ENCODE results near the gene COBLL1.
"Not testable (repeated sequence)": the region's sequence is repeated elsewhere in the genome, so short reads cannot be mapped to it uniquely, and the experiment has no call there.

Gene COBLL1

DNA sequence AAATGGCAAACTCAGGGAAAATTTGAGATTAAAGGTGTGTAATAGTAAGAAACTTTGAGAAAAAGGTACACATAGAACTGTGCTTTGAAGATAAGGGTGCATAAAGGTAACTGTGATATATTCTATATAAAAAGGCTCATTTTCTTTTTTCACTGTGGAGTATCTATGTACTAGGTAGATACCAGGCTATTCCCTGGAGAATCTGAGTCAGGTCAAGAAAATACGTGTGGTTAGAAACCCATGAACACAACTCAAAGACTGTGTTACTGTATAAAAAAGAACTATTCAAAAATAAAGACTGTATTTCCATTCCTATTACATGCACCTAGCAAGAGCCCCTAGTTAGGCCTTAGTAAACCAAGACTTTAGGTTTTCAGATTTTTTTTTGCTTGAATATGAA, 120.2 kb downstream of the COBLL1 start:
- no peak for DNase-seq (ENCODE audit: extremely low read depth in 1 of 2, low read depth in 1 of 2)

DNA sequence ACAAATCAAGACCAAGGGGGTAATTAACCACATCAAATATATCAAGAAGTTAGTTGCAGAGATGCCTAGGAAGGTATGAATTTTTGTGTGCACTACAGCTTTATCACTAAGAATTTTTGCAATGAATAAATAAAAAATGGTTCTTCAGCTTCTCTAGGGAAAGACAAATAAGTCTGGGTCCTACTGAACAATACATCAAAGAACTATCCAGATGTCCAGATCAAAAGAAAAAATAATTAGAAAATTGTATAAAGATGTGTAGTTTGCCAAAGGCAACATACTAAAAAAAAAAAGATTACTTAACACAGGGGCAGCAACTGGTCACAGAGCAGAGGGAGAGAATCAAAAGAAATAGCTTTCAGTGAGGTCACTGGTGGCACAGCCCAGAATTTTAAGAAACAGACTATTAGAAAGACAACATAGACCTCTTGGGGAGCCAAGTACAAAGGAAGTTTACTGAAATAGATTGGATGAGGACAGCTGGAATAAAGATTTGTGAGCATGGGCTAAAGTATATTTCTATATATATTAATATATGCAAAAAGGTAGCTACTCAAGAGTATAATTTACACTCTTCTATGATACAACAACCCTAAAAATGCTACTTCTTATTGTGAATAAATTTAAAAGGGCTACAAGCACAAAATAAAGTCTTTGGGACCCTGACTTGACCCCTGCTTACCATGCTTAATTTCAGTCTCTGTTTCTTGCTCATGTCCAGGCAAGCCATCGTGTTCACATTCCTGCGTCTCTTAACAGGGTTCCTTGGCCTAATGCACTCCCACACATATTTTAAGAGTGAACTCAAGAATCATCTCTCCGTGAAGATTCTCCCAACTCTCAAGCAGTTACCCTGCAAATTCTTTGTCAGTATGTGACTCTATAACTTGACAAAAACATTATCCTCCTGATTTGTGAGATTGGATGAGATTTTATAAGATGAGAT, 121.4 kb downstream of the COBLL1 start:
- no peak for DNase-seq (ENCODE audit: extremely low read depth in 1 of 2, low read depth in 1 of 2)

DNA sequence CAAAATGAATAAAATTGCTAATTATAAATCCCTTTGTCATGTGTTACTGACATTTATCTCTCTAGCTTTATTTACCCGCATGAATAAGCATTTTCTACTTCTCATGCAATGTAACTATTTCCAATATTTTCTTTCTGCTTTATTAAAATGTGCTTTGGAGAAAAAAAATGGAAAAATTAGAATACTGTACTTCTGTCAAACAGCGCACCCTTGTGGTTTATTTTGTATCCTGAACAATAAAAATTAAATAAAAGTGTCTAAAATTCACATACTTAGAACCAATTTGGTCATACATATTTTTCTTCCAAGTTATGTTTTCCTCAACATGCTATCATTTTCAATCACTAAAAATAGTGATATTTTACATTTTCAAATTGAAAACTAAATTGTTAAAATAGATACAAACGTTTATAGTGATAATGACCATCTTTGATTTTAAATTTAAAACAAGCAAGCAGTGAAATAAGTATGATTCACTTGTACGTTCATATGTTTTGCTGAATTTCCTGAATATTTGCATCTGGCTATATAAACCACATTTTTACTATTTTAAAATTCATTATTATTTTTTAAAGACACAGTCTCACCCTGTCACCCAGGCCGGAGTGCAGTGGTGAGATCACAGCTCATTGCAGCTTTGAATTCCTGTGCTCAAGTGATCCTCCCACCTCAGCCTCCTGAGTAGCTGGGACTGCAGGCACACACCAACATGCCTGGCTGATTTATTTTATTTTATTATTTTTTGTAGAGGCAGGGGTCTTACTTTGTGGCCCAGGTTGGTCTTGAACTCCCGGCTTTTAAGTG, 124.4 kb downstream of the COBLL1 start:
- no peak for DNase-seq (ENCODE audit: extremely low read depth in 1 of 2, low read depth in 1 of 2)

DNA sequence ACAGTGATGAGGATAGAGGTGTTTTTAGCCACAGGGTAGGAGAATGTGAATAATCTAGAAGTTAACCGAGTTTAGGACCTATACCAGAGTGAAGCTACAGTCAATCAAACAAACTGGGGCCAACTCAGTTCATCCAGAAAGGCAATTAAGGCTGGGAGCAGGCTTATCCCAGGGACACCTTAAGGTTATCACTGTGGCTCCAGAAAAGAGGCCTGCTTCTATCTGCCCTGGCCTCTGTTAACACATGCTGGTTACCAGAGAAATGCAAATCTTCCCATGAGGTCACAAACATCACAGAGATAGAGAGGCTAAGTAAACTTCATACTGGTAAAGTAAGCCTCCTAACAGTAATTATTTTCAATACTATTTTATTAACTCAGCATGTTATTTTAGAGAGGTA, 127.2 kb downstream of the COBLL1 start:
- no peak for DNase-seq (ENCODE audit: extremely low read depth in 1 of 2, low read depth in 1 of 2)

DNA sequence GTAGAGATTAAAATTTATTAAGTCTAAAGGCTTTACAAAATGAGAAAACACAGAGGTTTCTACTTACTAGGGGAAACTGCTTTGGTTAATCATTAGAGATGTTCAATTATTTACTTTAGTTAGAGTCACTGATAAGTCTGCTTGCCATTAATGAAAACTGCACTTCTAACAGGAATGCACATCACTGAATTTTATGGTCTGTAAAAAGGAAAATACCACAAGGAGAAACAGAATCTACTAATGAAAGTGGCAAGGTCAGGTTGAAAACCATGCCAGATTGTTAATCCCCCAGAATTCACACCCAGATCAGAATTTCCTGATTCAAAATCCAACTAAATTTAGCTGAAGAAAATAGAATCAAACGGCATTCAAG, 129.9 kb downstream of the COBLL1 start:
- DNase-seq (ENCODE audit: extremely low read depth in 1 of 2, low read depth in 1 of 2) = no peak

DNA sequence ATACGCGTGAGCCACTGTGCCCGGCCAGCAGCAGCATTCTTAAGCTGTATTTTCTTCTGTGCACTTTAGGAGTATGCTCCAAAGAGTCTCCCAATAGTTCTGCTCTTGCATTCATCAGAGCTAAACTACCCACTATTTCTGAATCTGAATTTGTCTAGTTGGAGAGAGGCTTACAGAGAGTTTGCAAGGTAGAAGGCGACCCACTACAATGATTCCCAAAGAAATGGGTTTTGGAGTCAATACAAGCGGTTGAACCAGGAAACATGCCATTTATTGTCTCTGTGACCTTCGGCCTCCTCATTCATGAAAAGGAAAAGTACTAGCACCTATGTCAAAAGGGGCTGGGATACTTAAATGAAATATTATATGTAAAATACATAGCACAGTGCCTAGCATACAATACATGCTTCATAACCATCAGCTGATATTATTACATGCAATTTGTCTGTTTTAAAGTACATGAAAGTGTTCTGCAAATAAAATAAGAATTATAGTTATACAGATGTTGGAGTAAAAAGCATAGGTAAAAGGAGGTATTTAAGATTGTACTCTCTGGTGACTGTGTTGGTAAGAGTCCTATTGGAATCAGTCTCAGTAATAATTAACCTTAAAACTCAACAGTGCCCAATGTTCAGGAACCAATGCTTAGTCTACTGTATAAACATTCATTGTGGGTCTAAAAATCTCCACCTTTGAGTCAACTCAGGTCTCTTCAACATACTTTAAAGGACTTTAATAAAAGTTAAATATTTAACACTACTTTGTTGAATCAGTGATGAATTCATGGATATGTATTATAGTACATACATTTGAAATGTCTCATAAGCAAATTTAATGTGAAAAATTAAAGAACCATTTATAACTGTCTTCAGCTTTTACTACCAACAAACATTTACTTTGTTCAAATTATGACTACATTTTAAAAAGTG, 130.5 kb downstream of the COBLL1 start:
- no peak for DNase-seq (ENCODE audit: extremely low read depth in 1 of 2, low read depth in 1 of 2)

DNA sequence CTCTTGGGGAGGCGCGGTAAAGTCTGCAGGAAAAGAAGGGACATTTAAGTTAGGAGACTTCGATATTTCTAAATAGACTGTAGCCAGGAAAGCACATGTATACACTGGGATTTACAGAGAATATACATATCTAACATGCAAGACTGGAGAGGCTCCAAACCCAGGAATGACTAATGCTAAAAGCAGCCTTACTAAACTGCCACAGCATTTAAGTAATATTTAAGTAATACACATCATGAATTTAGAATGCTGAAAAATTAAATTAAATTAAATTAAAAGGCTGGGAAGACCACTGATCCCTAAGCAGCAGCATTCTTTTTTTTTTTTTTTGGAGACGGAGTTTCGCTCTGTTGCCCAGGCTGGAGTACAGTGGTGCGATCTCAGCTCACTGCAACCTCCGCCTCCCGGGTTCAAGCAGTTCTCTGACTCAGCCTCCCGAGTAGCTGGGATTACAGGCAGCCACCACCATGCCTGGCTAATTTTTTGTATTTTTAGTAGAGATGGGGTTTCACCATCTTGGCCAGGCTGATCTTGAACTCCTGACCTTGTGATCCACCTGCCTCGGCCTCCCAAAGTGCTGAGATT, 131.3 kb downstream of the COBLL1 start:
- not testable (repeated sequence) for DNase-seq (ENCODE audit: extremely low read depth in 1 of 2, low read depth in 1 of 2)

DNA sequence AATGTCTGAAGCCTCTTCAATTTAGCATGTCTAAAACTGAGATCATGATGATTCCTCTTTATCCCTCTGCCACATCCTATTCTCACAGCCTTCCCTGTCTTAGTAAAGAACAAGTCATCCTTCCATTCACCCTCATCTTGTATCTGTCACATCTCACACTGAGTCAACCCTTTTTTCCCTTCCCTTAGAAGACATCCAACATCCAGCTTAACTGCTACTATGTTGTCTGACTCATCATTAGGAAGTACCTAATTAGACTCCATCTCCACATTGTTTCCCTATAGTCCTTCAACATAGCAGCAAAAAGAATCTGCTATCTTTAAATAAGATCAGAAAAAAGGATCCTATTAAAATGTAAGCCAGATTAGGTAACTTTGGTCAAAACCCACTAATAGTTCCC, 135.1 kb downstream of the COBLL1 start:
- no peak for DNase-seq (ENCODE audit: extremely low read depth in 1 of 2, low read depth in 1 of 2)

DNA sequence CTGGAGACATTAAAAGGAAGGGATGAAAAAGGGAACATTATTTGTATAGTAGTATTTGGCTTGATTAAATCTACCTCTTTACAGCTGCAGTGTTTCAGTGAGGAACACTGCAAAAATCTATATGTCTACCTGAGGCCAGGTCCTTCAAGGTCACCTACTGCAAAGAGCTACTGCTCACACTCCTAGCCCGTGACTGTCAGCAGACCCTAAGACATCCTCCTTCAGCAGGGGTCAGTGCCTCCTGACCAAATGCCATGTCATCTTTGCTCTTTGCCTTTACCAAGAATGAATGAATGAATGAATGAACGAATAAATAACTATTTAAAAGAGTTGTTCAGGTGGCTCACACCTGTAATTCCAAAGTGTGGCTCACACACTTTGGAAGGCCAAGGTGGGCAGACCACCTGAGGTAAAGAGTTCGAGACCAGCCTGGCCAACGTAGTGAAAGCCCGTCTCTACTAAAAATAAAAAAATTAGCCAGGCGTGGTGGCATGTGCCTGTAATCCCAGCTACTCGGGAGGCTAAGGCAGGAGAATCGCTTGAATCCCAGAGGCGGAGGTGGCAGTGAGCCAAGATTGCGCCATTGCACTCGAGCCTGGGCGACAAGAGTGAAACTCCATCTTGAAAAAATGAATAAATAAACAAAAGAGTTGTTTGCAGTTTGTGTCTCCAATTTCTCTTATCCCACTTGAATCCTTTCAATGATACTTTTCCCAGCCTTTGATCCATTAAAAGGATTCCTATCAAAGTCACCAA, 136.0 kb downstream of the COBLL1 start:
- no peak for DNase-seq (ENCODE audit: extremely low read depth in 1 of 2, low read depth in 1 of 2)

DNA sequence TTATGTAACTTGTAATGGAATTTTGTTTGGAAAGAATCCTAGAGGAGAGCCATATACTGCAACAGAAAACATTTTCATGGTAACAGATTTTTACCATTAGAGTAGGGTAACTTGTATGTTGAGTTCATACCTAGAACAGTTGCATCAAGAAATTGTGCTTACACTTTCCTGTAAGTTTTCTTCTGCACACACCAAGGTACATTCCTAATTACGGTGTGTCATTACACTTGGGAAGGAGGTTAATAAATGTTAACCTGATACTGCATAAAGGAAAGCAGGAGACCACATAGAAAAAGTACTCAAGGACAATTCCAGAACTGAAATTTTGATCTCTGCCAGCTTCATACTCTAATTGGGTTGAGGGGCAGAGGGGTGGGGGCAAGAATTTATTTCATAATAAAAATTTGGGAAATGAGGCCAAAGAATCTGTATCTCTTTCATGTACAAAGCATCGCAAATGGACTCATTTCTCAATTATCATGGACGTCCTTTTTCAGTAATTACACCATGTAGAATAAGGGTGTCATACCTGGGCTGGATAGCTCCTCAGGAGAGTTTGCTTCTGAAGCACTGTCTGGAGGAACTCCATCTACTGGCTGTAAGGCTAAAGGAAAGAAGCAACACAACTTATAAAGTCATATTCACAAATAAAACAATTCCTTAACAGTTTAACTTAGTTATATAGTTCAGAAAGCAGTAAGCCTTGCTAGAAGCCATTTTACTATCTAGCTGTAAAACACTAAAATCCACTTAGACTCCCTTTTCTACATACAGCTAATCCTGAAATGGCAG, 137.5 kb downstream of the COBLL1 start:
- no peak for DNase-seq (ENCODE audit: extremely low read depth in 1 of 2, low read depth in 1 of 2)

DNA sequence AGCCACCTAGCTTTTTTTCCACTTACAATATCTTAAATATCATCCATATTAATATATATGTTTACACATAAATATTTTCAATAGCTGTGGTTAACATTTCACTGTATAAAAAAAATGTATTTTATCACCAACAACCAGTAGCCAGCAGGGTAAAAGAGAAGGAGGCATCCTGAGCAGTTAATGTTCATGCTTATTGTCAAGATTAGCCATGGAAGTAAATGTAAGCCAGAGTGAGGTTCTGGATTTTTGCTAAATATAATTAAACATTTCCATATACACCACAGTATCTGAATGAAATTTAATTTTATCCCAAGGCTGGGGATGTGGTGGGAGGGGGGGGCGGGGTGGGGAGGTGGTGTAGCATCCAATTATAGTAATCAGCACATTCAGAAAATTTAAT, 140.1 kb downstream of the COBLL1 start:
- DNase-seq (ENCODE audit: extremely low read depth in 1 of 2, low read depth in 1 of 2) = no peak

DNA sequence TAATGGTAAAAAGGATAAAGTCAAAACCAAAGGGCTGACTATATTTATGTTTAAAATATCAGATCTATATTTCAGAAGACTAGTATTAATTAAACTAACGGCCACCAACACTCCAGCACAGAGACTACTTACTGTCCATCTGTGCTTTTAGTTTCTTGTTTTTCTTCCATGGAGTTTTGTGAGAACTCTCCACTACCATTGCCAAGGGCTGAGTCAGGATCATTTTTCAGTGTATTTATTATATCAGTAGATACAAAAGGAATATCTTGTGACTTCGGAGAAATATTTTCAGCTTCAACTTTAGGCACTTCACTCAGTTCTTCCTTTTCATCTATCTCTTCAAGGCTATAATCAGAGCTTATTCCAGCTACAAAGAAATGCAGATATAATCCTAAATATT, 141.2 kb downstream of the COBLL1 start:
- no peak for DNase-seq (ENCODE audit: extremely low read depth in 1 of 2, low read depth in 1 of 2)

DNA sequence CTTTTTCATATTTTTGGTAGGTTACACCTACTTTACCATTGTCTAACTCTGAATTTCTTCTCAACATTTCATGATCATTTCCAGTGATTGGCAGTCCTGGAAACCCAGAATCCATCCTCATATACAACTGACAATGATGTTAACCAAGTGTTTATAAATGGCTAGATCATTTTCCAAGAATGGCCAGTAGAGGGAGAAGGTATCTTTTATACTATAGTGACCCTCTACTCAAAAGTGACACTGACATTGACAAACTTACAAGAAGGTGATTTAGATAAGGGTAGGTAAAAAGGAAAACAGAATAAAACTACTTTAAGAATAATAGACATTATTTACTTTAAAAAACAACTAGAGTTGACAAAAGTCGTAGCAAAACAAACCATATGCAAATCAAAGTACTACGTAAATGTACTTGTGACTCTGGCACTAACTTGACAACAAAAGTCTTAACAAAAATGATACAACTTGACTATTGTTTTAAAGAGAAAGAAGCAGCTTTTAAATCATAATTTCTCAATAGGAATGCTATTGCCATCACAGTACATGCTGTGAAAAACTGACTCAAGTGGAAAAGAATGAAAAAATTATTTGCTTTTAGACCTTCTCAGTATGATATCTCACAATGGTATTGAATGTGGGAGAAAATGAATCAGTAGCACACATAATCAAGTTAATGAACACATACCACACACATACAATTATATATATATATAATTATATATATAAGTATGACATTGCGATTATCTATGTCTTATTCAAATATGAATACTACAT, 143.7 kb downstream of the COBLL1 start:
- no peak for DNase-seq (ENCODE audit: extremely low read depth in 1 of 2, low read depth in 1 of 2)

DNA sequence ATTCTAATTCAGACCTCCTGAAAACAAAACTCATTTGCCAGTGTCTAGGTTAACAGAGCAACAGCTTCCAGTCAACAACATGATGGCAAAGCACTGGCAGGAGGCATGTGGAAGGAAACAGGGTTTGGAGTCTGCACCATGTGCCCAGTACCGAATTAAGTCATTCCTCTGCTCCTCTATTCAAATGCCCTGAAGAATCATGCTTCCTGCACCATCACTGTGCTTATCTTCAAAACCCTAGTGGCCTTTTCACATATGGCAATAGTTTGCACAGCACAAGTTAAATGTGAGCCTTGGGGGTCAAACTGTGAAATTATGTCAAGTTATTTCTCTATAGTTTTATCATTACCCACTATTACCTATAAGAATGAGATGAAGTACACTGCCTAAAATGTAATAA, 145.0 kb downstream of the COBLL1 start:
- no peak for DNase-seq (ENCODE audit: extremely low read depth in 1 of 2, low read depth in 1 of 2)

DNA sequence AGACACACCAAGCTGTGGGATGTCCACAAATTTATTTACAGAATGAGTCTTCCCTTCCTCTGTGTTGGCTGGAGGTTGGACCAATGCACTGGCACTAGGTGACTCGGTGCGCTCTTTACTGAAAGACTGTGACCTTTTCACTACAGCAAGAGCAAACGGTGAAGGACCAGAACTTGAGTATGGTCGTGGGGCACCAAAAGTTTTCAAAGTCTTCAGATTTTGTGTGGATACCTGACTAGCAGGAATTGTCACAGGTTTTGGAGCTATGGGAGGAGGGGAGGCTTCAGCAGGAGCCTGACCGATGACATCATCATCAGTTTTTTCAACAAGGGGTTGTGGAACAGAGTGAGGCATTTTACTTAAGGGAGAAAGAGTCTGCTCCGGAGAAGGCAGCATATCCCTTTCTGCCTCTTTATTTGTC, 147.3 kb downstream of the COBLL1 start:
- DNase-seq (ENCODE audit: extremely low read depth in 1 of 2, low read depth in 1 of 2) = no peak

DNA sequence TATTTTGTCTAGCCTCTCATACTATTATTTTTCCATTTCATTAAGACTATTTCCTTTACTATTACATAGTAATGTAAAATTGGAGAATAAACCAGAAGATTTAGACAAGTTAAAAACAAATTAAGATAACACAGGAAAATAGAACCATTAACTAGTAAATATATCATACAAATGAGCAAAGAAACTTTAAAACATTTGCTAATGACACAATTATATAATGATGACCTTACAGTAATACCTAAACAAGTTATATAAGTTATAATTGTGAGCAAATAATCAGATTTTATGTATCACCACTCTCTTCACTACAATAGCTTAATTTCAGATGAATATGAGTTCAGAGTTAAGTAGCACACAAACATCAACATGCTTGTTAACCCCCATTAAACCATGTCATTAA, 147.8 kb downstream of the COBLL1 start:
- DNase-seq (ENCODE audit: extremely low read depth in 1 of 2, low read depth in 1 of 2) = no peak

DNA sequence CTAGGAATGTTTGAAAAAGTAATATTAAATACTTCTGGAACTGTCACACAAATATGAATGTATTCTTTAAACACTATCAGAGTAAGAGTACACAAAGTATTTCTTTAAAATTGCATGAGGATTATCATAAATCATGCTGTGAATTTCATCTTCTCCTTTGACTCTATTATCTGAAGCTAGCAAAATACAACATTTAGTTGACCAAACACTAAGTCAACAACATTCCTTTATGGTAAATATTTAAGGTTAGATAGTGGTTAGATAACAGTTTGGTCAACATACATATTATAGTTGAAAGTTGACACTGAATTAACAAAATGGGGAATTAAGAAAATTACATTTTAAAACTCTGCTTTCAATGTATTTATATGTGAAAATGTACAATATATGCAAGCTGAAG, 148.2 kb downstream of the COBLL1 start:
- DNase-seq (ENCODE audit: extremely low read depth in 1 of 2, low read depth in 1 of 2) = no peak

DNA sequence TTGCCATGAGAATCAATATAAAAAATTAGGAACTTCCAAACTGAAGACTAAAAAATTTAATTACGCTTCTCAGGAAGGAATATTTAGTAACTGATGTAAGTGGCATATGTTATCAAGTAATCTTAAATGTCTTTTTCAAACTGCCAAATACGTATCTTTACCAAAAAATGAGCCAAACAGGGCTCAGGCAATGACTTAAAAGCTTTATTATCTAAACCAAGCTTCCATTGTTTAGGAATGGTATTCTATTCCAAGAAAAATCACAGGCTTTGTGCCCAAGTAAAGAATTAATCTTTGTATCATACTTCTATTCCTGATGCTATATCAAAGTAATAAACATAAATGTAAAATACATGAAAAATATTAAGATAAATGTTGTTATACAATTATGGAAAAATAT, 148.7 kb downstream of the COBLL1 start:
- no peak for DNase-seq (ENCODE audit: extremely low read depth in 1 of 2, low read depth in 1 of 2)

Data from activated CD8-positive, alpha-beta memory T cell treated with anti-CD3 and anti-CD28 coated beads for 1 hour (primary cell).